ENCODE measurements around the gene KRTAP23-1. TPM values are rescaled to one million over a fixed set of nuclear protein-coding genes. Genes with fewer than 3 reads are reported as not detected.

KRTAP23-1 gene
- total and polyA plus RNA-seq, 10 of the 15 experiments (the other 5 are each of a cell fraction or from before 2014, with no cell fraction given): not detected

DNA sequence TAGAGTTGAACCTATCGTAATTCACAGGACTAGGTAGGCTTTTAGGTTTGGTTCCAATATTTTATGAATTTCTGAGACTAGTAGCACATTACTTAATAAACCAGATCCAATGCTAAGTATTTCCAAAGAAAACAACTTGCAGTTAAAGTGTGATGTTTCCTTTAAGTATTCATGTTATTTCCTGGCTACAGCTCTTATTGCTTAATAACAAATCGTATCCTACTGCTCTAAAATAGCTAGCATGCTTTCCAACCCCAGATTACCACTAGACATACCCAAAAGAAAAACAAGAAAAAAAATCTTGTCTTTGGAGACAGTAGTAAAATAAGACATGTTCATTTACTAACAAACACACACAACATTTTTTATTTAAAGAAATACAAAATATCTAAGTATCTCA, 11.8 kb downstream of the KRTAP23-1 start:
- ATAC-seq (no peak), FAIRE-seq (no peak), DNase-seq (ENCODE audit: low read depth, low spot score) (no peak)
- TF ChIP-seq, protein P1, sequence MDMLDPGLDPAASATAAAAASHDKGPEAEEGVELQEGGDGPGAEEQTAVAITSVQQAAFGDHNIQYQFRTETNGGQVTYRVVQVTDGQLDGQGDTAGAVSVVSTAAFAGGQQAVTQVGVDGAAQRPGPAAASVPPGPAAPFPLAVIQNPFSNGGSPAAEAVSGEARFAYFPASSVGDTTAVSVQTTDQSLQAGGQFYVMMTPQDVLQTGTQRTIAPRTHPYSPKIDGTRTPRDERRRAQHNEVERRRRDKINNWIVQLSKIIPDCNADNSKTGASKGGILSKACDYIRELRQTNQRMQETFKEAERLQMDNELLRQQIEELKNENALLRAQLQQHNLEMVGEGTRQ (IDR thresholded peaks at IDR 0.05; ENCODE audit: borderline replicate concordance, low read depth, low read length): no peak
- TF ChIP-seq JUND (IDR thresholded peaks at IDR 0.05; ENCODE audit: low read depth, low read length) (no peak), ZNF24 (IDR thresholded peaks at IDR 0.05) (no peak), SKIL (IDR thresholded peaks at IDR 0.05; ENCODE audit: low read depth, poor library complexity, severe bottlenecking) (no peak), SUPT20H (IDR thresholded peaks at IDR 0.05; ENCODE audit: borderline replicate concordance, control insufficient read depth, low read depth, low read length) (no peak), SRF (IDR thresholded peaks at IDR 0.05; ENCODE audit: low read depth in 2 of 2, low read length in 2 of 2) (no peak), WRNIP1 (IDR thresholded peaks at IDR 0.05; ENCODE audit: borderline replicate concordance, low read depth, low read length) (no peak), NFYB (IDR thresholded peaks at IDR 0.05; ENCODE audit: insufficient read depth, low read depth, low read length) (no peak), RUNX3 (IDR thresholded peaks at IDR 0.05; ENCODE audit: low read length) (no peak), CEBPZ (IDR thresholded peaks at IDR 0.05; ENCODE audit: low read depth, low read length) (no peak)
- no peaks in the 10 kb centered on the region for H3K36me3 ChIP-seq (ENCODE audit: control insufficient read depth in 2 of 2, insufficient read depth in 2 of 2, low read length in 1 of 2)
- H2AFZ ChIP-seq (ENCODE audit: control insufficient read depth, low read depth, low read length): no peak overlapping the region
- no peak overlapping the region for H3K9ac ChIP-seq (ENCODE audit: control insufficient read depth, insufficient read depth, low read length)
- ChIA-PET RAD21 (ENCODE audit: unreplicated experiment) (no interaction called here), SMC1A (ENCODE audit: uncharacterized antibody, unreplicated experiment) (interaction anchor here (0.6 kb wide), 1 partner anchor 292 kb away, joined by 3 read pairs; no protein-coding TSS in a partner anchor), CTCF (no interaction called here), POLR2A (no interaction called here)
- no peak overlapping the region for H3K27ac ChIP-seq (ENCODE audit: control insufficient read depth, insufficient read depth)
- BruUV-seq (replicated peaks): no TSS peak
- no peaks in the 10 kb centered on the region for H3K9me3 ChIP-seq (replicated peaks; ENCODE audit: control insufficient read depth, insufficient read depth, low read length)
- H3K4me3 ChIP-seq: no peak overlapping the region
- H3K4me2 ChIP-seq (ENCODE audit: control insufficient read depth, insufficient read depth): no peak overlapping the region
- in situ Hi-C loops (cut with MboI): loop anchor here (5.0 kb wide), 1 partner anchor 746 kb away; no protein-coding TSS in a partner anchor
- H3K27me3 ChIP-seq (replicated peaks in 1 of 2; ENCODE audit: control insufficient read depth in 2 of 2, insufficient read depth in 2 of 2, low read length in 1 of 2): no peaks in the 10 kb centered on the region
- H3K79me2 ChIP-seq (ENCODE audit: control insufficient read depth, insufficient read depth, low read length): no peaks in the 10 kb centered on the region
- no peaks in the 10 kb centered on the region for H3K4me1 ChIP-seq (ENCODE audit: control insufficient read depth, insufficient read depth, low read length)
- WGBS (ENCODE audit: insufficient coverage, insufficient replicate concordance, low lambda C conversion rate, missing lambda C conversion rate): 5% methylated on average over 2 of the region's 2 CpGs
- H4K20me1 ChIP-seq (ENCODE audit: control insufficient read depth, insufficient read depth): no peaks in the 10 kb centered on the region
- intact Hi-C loops (cut with micrococcal nuclease; ENCODE audit: unreplicated experiment): no loop called here
